Peyer's patch (tissue), 4 donors: ENCODE data around the gene ZNF44.

ENCODE experiments used
- CTCF ChIP-seq, 6 experiments: fragments of 450-650 bp in 4 of 6; fragments of 200-600 bp in 2 of 6; sonication (generic) in 1 of 6; IDR thresholded peaks; one replicate each; pipeline ENCODE4 v1.5.1; 2017 to 2019; ENCODE audit warnings: antibody characterized with exemption in 6 of 6, mild to moderate bottlenecking in 3 of 6, moderate library complexity in 1 of 6
- POLR2A ChIP-seq, 2 donors: fragments of 450-650 bp; IDR thresholded peaks; one replicate each; pipeline ENCODE4 v1.5.1; 2017; ENCODE audit warnings: antibody characterized with exemption in 2 of 2, mild to moderate bottlenecking in 2 of 2, moderate library complexity in 2 of 2

- TF ChIP-seq CTCF (IDR thresholded peaks at IDR 0.05): no peak
- no peak for TF ChIP-seq POLR2A (IDR thresholded peaks at IDR 0.05)
Observed at GRCh38 chr19:12330340-12330739, 35.7 kb upstream of the ZNF44 start.
